NCI-H1417 treated with DMSO at 0.1 percent for 48 hours (cell line): ENCODE data around the gene NPIPA3.
"Not testable (repeated sequence)": the region's sequence is repeated elsewhere in the genome, so short reads cannot be mapped to it uniquely, and the experiment has no call there.

Experiments used
- DNase-seq: peaks from one replicate; lab custom pipeline; 2025; lab: John Stamatoyannopoulos, UW

NPIPA3 gene

DNA sequence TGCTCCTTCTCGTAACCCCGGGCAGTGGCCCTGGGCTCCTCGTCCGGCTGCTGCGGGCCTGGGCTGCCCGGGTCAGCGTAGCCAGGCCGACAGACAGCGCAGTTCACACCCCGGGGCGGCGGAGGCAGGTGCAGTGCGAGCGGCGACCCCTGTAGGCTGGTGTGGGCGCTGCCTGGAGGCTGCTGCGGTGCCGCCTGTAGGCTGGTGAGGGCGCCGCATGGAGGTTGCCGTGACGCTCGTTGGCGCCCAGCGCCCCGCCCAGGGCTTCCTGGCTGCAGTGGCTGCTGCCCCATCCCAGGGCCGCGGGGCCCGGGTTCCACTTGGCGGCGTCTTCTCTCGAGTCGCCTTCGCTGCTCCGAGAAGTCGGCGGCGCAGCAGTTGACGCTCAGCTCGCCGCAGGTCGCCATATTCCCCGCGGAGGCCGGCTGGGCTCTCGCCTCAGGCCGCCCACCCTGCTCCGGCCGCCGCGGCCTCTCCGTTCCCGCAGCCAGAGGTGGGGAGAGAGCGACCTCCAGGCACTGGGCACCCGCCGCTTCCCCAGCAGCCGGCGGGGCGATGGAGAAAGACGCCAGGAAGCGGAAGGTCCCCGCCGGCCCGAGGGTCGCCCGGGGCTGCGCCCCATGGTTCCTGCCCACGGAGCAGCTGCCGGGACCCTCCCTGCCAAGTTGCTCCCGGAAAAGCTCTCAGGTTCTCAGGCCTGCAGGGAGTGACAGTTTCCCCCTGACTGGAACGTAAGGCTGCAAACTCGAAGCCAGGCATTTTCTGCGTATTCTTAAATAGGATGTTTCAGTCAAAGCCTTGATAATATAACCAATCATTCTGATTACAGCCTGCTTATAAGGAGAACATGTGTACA lies 39.3 kb downstream of the NPIPA3 start, which contains the start of gene NPIPA2:
Gene NPIPA2, plus strand, starts transcription at position 261 of the 856 bp plus-strand sequence. CDS start 5,533 bp downstream, outside the sequence.
- DNase-seq: not testable (repeated sequence)

DNA sequence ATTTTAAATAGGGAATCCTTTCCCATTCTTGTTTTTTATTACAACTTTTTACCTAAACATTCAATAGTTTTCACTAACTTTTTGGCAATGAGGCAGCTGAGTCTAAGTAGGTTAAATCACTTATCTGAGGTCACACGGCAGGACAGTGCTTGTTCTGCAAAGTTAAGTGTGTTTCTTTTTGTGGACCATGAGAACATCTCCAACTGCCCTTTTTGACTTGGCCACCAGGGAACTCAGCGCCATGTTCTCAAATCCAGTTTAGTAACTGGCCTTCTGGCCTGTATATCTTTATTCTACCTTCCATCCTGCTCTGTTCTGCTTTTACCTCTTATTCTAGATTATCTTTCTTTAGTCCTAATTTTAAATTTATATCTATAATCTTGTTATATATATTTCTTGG lies 70.4 kb downstream of the NPIPA3 start:
- DNase-seq: not testable (repeated sequence)

DNA sequence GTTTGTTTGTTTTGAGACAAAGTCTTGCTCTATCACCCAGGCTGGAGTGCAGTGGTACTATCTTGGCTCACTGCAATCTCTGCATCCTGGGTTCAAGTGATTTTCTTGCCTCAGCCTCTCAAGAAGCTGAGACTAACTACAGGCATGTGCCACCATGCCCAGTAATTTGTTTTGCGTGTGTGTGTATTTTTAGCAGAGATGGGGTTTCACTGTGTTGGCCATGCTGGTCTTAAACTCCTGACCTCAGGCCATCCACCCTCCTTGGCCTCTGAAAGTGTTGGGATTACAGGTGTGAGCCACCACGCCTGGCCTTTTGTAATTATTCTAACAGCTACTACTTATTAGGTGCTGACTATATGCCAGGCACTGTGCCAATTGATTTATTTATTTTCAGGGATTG lies 72.4 kb downstream of the NPIPA3 start:
- DNase-seq: not testable (repeated sequence)
